GM12874 (cell line): Measurements from ENCODE around the gene COL9A3.

Source experiments
- CTCF ChIP-seq: IDR thresholded peaks from 2 replicates; pipeline ENCODE4 v1.5.1; 2011; ENCODE audit warnings: low read depth, mild to moderate bottlenecking, control low read depth, low read length, moderate library complexity; ENCODE audit not compliant: insufficient read depth

Gene COL9A3

GRCh38 chr20:62882426-62882825, 65.6 kb downstream of the COL9A3 start:
- TF ChIP-seq CTCF: no peak

GRCh38 chr20:62884556-62884955, 67.7 kb downstream of the COL9A3 start:
- no peak for TF ChIP-seq CTCF

- no peak for TF ChIP-seq CTCF
Measured at GRCh38 chr20:62885046-62885895, 68.4 kb downstream of the COL9A3 start.

GRCh38 chr20:62885896-62886708, 69.3 kb downstream of the COL9A3 start:
- no peak for TF ChIP-seq CTCF

GRCh38 chr20:62886709-62887058, 69.8 kb downstream of the COL9A3 start:
- TF ChIP-seq CTCF: no peak

GRCh38 chr20:62887152-62887859, 70.5 kb downstream of the COL9A3 start:
- no peak for TF ChIP-seq CTCF

- TF ChIP-seq CTCF: no peak
Measured at GRCh38 chr20:62887860-62888239, 71.0 kb downstream of the COL9A3 start.
